Daoy (cell line): ENCODE results near the gene DZIP1L. TPM values are rescaled to one million over a fixed set of nuclear protein-coding genes. Genes with fewer than 3 reads are reported as not detected.
"Not testable (repeated sequence)": the region's sequence is repeated elsewhere in the genome, so short reads cannot be mapped to it uniquely, and the experiment has no call there.

Experiments
- DNase-seq: peaks from one replicate; pipeline ENCODE4 v3.0.0-alpha.2; 2015; ENCODE audit warnings: low read depth
- total RNA-seq: library from RNA; depleted of rRNA; stranded (reverse); fragments of >200 nt; shearing (Covaris generic); gene quantifications from 2 replicates; pipeline ENCODE4 v1.2.3, GENCODE V29; 2014

DZIP1L gene
- total RNA-seq, 1 experiment from 2014 or later: 8.2 TPM

- DNase-seq: peak; percentile 53
Observed at GRCh38 chr3:138114431-138114918, 933 bp downstream of the DZIP1L start.

- peak; percentile 36 for DNase-seq
Observed at GRCh38 chr3:138113326-138113725, 2.1 kb downstream of the DZIP1L start.

DNA sequence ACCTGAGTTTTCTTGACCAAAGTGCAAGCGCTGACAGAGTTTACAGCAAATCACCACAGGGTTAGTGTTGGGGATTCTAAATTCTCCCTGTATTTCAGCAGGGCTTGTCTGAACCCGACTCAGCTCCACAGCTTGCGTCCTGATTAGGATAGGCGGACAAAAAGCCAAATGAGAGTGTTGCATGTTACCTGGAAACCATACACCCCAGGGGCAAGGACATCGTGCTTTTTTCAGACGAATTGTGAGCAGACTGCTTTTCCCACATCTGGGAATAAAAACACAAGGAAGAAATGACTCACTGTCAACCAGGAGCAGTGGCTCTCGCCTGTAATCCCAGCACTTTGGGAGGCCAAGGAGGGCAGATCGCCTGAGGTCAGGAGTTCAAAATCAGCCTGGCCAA is 3.0 kb downstream of the DZIP1L start:
- peak; percentile 27 for DNase-seq

DNA sequence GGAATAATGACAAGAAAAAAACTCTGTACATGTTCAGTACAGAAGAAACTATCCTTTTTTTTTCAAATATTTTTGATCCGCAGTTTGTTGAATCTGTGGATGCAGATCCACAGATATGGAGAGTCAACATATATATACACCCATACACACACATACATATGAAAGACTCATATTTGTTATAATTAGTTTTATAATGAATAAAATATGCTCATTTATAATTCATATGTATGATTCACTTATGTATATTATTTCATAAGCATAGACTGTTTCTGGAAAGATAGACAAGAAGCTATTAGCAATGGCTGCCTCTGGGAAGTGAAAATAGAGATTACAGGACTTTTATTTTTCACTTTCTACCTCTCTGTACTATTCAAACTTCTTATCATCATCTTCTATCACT is 9.8 kb downstream of the DZIP1L start:
- no peak for DNase-seq

GRCh38 chr3:138103466-138103865 is 11.9 kb downstream of the DZIP1L start:
- DNase-seq: no peak

- DNase-seq: not testable (repeated sequence)
Observed at GRCh38 chr3:138101351-138101940, 14.0 kb downstream of the DZIP1L start.

- DNase-seq: no peak
Observed at GRCh38 chr3:138099417-138099816, 16.0 kb downstream of the DZIP1L start.

GRCh38 chr3:138097192-138098172 is 17.9 kb downstream of the DZIP1L start:
- DNase-seq: no peak

DNA sequence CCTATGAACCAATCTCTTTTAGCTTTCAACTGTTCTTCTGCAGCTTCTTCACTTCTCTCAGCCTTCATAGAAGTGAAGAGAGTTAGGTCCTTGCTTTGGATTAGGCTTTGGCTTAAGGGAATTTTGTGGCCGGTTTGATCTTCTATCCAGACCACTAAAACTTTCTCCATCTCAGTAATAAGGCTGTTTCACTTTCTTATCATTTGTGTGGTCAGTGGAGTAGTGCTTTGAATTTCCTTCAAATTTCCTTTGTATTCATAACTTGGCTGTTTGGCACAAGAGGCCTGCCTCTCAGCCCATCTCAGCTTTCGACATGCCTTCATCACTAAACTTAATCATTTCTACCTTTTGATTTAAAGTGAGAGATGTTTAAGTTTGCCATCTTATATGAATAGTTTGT is 21.7 kb downstream of the DZIP1L start:
- no peak for DNase-seq

DNA sequence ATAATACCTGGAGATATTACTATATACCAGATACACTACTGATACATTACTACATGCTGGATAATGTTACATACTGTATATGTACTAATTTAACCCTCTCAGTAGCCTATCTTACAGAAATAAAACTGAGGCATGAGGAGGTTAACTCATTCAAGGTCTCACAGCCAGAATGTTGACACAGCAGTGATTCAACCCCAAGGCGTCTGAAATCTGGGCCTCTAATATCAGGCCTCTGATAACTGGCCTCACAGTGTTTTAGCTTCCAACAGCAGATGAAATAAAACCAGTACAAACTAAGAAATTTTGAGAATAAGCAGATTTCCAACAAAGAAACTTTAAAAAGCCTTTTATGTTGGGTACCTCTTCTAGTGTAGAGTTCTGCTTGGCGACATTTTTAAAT is 23.4 kb downstream of the DZIP1L start:
- DNase-seq: no peak

DNA sequence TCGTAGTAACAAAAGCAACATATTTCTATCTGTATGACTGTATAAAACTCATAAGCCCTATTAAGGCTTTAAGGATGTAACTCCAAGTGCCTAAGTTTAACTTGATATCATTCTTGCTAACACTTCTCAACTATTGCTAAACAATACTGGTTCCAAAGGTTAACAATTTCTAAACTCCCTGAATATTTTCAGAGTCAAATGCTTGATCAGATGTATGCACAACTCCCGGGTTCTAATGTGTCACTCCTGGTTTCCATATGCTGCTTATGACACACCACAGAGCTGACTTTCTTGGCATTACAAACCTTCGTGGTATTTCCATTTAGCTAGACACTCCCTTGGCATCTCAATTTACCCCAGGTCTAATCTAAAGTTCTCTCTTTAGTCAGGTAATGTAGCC is 26.3 kb downstream of the DZIP1L start:
- DNase-seq: peak; percentile 67

- DNase-seq: not testable (repeated sequence)
Observed at GRCh38 chr3:138085745-138086144, 29.7 kb downstream of the DZIP1L start.

DNA sequence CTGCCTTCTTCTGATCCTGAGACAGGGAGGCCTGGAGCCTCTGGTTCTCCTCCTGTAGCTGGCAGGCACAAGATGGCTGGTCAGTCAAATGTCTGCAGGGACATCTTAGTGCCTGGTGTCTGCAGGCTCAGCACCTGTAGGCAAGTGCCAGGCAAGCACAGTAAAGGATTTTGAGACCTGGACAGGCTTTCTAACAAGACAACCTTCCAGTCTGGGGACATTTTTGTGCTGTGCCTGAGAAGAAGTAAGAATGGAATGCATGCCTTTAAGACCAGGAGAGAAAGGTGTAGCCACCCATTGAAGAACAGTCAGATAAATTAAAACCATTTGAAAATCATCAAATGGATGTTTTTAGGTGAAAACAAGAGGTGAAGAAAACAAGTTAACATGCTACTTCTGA is 31.2 kb downstream of the DZIP1L start:
- DNase-seq: no peak

DNA sequence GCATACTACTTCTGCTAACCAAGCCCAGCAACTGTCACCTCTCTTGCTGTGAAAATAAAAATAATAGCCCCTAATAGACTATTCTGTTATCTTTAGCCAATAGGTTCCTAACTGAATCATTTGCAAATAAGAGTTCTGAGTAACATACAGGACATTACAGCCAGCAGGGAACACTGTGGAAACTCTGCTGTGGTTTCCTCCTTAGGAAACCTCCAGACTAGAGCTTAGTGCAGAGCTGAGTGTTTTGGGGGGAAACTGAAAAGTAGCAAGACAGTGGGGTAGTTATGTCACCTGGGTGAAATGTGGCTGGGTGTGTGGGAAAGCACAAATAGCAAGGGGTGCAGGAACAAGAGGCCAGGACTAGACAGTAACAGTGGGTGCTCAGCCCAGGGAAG is 32.4 kb downstream of the DZIP1L start:
- DNase-seq: peak; percentile 27

DNA sequence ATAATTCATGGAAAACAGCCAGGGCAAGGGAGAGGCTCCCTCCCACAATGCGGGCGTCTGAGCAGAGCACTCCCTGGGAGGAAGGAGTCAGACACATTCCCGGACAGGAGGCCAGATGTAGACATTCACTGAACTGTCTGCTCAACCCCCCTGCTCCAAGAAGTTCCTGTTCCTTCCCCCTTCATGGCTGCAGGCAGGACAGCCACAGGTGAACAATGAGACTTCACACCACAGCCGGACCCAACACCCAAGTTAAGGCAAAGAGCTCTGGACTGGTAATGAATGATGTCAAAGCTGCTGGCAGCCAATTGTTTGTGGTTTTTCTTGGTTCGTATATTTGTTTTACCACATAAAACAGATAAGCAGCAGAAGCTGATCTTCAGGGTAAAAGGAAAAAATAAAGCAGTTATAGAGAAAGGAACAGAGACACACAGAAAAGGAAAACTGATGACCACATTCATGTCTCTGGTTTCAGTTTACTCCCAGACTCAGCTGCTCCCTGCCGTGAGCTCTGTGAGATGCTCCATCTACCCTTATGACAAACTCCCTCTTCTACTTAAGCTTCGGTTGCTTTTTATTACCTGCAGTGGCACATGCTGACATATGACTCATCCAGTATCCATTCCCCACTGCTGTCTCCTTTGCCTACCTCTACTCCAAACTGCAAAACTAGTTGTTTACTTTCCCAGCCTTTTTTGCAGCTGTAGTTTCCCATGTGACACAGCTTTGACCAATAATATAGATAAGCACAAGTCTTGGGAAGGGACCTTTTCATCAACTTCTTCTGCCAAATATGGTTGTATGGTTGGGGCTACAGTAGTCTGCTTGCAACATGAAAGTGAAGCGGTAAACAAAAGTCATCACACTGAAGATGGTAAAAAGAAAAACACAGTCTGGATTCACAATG is 33.1 kb downstream of the DZIP1L start:
- peak; percentile 87 for DNase-seq

GRCh38 chr3:138081371-138082084 is 33.9 kb downstream of the DZIP1L start:
- DNase-seq: peak; percentile 81

DNA sequence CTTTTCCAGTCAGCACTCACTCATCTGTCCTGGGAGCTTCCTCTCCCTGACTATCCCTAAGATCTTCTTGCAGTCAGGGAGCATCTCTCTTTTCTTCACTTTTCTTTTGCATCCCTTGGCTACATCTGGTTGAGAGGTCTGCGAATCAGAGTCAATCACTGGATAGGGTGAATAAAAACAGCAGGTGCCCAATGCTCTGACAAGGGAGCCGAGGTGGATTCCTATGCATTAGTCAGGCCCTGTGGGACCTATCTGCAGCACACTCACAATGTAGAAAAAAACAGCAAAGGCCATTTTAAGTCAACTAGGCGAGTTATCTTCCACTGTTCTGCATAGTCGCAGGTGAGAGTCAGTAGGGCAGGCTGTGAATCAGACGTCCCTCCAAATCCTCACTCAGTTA is 35.5 kb downstream of the DZIP1L start:
- DNase-seq: no peak

DNA sequence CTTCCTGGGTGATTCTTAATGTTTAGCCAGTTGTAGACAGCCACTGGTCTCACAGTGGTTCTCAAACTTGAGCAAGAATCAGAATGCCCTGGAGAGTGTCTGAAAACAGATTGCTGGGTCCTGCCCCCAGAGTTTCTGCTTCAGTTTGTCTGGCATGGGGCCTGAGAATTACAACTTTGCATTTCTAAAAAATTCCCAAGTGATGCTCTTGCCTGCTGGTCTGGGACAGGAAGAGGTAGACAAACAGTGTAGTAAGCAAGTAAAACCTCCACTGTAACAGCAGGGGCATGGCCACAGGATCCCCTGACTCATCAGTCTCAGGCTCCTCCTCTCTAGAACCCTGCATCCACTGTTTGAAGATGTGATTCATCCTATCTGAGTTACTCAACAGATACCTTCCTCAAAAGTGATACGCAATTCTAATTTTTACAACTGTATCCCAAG is 36.5 kb downstream of the DZIP1L start:
- DNase-seq: peak; percentile 95

DNA sequence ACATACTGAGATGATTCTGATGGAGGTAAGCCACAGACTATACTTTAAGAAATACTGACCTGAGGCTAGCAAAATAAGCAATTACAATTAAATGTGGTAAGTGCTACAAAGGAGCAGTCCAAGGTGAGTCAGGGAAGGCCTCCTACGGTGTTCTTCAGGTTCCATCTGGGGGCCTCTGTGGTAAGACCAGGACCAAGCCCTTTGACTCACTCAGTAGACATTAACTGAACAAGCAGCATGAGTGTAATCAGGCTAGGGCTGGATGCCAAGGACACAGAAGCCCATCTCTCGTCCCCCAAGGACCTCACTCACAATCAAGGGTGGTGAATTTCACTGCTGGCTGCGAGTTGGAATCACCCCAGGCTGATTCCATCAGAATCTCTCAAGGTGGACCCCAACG is 37.3 kb downstream of the DZIP1L start:
- DNase-seq: peak; percentile 86

DNA sequence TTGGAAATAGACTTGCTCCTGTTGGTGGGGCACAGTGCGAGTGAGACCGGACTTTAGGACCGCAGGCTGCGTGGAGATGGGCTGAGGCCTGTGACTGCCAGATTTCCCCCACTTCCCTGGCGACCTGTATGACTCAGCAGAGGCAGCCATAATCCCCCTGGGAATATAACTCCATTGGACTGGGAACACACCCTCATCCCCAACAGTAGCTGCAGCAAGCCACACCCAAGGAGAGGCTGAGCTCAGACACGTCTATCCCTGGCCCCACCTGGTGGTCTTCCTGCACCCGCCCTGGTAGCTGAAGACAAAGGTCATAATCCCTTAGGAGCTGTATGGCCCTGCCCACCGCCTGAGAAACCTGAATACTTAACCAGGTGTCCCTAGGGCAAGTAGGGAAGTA is 42.6 kb downstream of the DZIP1L start:
- peak; percentile 50 for DNase-seq

GRCh38 chr3:138070006-138070405 is 45.4 kb downstream of the DZIP1L start:
- no peak for DNase-seq
